ENCODE results near the gene RANGAP1. TPM values are rescaled to one million over a fixed set of nuclear protein-coding genes. Genes with fewer than 3 reads are reported as not detected.

Gene RANGAP1
- polyA plus RNA-seq, 3 donors: 8.3 to 30.2 (median 8.5) TPM

DNA sequence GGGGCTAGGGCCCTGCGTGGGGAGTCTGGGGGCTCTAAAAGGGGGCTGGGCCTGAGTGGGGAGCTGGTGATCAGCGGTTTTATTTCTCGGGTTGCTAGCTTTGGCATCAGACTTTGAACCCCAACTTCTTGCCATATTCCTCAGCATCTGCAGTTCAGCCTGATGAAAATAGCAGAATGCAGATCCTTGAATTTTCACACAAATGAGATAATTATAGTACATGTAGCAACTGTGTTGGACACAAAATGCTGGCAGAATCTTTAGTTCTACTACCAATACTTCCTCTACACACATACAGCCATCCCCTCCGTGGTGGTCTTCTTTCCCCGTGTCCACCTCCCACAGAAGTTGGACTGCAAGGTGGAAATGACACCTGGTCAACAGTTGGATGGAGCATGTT, 16.8 kb upstream of the RANGAP1 start:
- intact Hi-C loops (cut with micrococcal nuclease): no loop called here
- WGBS (ENCODE audit: insufficient coverage): no CpG with 5 or more reads among the region's 5 CpGs
- H3K4me3 ChIP-seq (replicated peaks in 1 of 3; ENCODE audit: low read depth in 2 of 3, low read length in 3 of 3): peak overlapping the region; percentile 66 to 93 (median 85)
- H3K9ac ChIP-seq (ENCODE audit: insufficient read depth, low read length, poor library complexity, severe bottlenecking): peak overlapping the region; percentile 96
- peak overlapping the region; percentile 7 to 84 for H3K27ac ChIP-seq (ENCODE audit: low read depth in 1 of 2, low read length in 2 of 2)
- peak overlapping the region; percentile 86 for H2AFZ ChIP-seq (ENCODE audit: insufficient read depth, low read depth, low read length, poor library complexity, severe bottlenecking)
- no peaks in the 10 kb centered on the region for H3K27me3 ChIP-seq (ENCODE audit: control insufficient read depth in 2 of 2, insufficient read depth in 2 of 2, low read length in 2 of 2)
- H3K4me1 Mint-ChIP-seq: peaks cover 36% of the 10 kb centered on the region
- peaks cover 0 to 4% (median 1%) of the 10 kb centered on the region in 3 donors for H3K27me3 Mint-ChIP-seq (ENCODE audit: low read depth in 3 of 3)
- no peaks in the 10 kb centered on the region for H3K9me3 ChIP-seq (replicated peaks in 1 of 2; ENCODE audit: control insufficient read depth in 1 of 2, insufficient read depth in 1 of 2, low read length in 2 of 2)
- H3K4me2 ChIP-seq (replicated peaks; ENCODE audit: extremely low read depth, low read length, poor library complexity, severe bottlenecking): peak overlapping the region; percentile 80
- H4K20me1 ChIP-seq (ENCODE audit: insufficient read depth, low read length): peaks cover 32% of the 10 kb centered on the region
- peaks cover 6 to 7% of the 10 kb centered on the region in 2 donors for H3K36me3 ChIP-seq (replicated peaks in 1 of 2; ENCODE audit: control insufficient read depth in 1 of 2, insufficient read depth in 2 of 2, low read length in 2 of 2)
- H3K79me2 ChIP-seq (ENCODE audit: insufficient read depth, low read length): peaks cover 67% of the 10 kb centered on the region
- TF ChIP-seq CTCF (IDR thresholded peaks at IDR 0.05): no peak
- DNase-seq: no peak
- peaks cover 17 to 26% of the 10 kb centered on the region in 2 donors for H3K36me3 Mint-ChIP-seq
- H3K9me3 Mint-ChIP-seq: no peaks in the 10 kb centered on the region
- peak overlapping the region; percentile 20 to 85 (median 53) for H3K27ac Mint-ChIP-seq
- H3K4me3 Mint-ChIP-seq: peak overlapping the region; percentile 74 to 85
- H3K4me1 ChIP-seq (ENCODE audit: control insufficient read depth in 1 of 2, insufficient read depth in 2 of 2, low read length in 2 of 2): peaks cover 16 to 17% of the 10 kb centered on the region in 2 donors

GRCh38 chr22:41302021-41302767, 16.2 kb upstream of the RANGAP1 start:
- peak overlapping the region; percentile 86 for H2AFZ ChIP-seq (ENCODE audit: insufficient read depth, low read depth, low read length, poor library complexity, severe bottlenecking)
- intact Hi-C loops (cut with micrococcal nuclease): no loop called here

More at GRCh38 chr22:41302021-41302767, 16.2 kb upstream of the RANGAP1 start:
- H3K79me2 ChIP-seq (ENCODE audit: insufficient read depth, low read length): peaks cover 61% of the 10 kb centered on the region
- H3K9me3 Mint-ChIP-seq: no peaks in the 10 kb centered on the region
- peaks cover 30% of the 10 kb centered on the region for H3K4me1 Mint-ChIP-seq
- peaks cover 26% of the 10 kb centered on the region for H4K20me1 ChIP-seq (ENCODE audit: insufficient read depth, low read length)
- H3K27me3 ChIP-seq (ENCODE audit: control insufficient read depth in 2 of 2, insufficient read depth in 2 of 2, low read length in 2 of 2): no peaks in the 10 kb centered on the region
- WGBS (ENCODE audit: insufficient coverage): 1% methylated on average over 51 of the region's 60 CpGs
- TF ChIP-seq CTCF (IDR thresholded peaks at IDR 0.05): no peak
- H3K36me3 Mint-ChIP-seq: peaks cover 11 to 21% of the 10 kb centered on the region in 2 donors
- H3K9ac ChIP-seq (ENCODE audit: insufficient read depth, low read length, poor library complexity, severe bottlenecking): peak overlapping the region; percentile 96
- peak overlapping the region; percentile 78 to 85 for H3K4me3 Mint-ChIP-seq
- peak overlapping the region in 5 of 7 donors; percentile 24 to 85 (median 78) for H3K27ac Mint-ChIP-seq
- peak overlapping the region; percentile 7 to 84 for H3K27ac ChIP-seq (ENCODE audit: low read depth in 1 of 2, low read length in 2 of 2)
- H3K4me3 ChIP-seq (replicated peaks in 1 of 3; ENCODE audit: low read depth in 2 of 3, low read length in 3 of 3): peak overlapping the region; percentile 66 to 93 (median 85)
- H3K4me1 ChIP-seq (ENCODE audit: control insufficient read depth in 1 of 2, insufficient read depth in 2 of 2, low read length in 2 of 2): peaks cover 16 to 17% of the 10 kb centered on the region in 2 donors
- no peak for DNase-seq
- no peaks in the 10 kb centered on the region for H3K9me3 ChIP-seq (replicated peaks in 1 of 2; ENCODE audit: control insufficient read depth in 1 of 2, insufficient read depth in 1 of 2, low read length in 2 of 2)
- peaks cover 0 to 4% (median 1%) of the 10 kb centered on the region in 3 donors for H3K27me3 Mint-ChIP-seq (ENCODE audit: low read depth in 3 of 3)
- H3K36me3 ChIP-seq (replicated peaks in 1 of 2; ENCODE audit: control insufficient read depth in 1 of 2, insufficient read depth in 2 of 2, low read length in 2 of 2): peaks cover under 1% of the 10 kb centered on the region in 2 donors
- H3K4me2 ChIP-seq (replicated peaks; ENCODE audit: extremely low read depth, low read length, poor library complexity, severe bottlenecking): peak overlapping the region; percentile 80

All from CD14-positive monocyte (primary cell).